DMS153 treated with DMSO at 0.1 percent for 48 hours (cell line): ENCODE data around the gene RNF130.

Experiments
- DNase-seq: peaks from one replicate; lab custom pipeline; 2025; ENCODE audit not compliant: unreplicated experiment; lab: John Stamatoyannopoulos, UW

RNF130 gene

GRCh38 chr5:180086816-180087399, 15.3 kb upstream of the RNF130 start:
- DNase-seq = no peak

GRCh38 chr5:180085837-180086236, 14.3 kb upstream of the RNF130 start:
- no peak for DNase-seq

- peak; percentile 21 for DNase-seq
Observed at GRCh38 chr5:180084638-180085561, 13.3 kb upstream of the RNF130 start.

- DNase-seq = no peak
Observed at GRCh38 chr5:180083529-180084060, 12.0 kb upstream of the RNF130 start.

GRCh38 chr5:180082633-180083420, 11.3 kb upstream of the RNF130 start:
- DNase-seq = no peak

- no peak for DNase-seq
Observed at GRCh38 chr5:180081481-180081880, 9.9 kb upstream of the RNF130 start.

DNA sequence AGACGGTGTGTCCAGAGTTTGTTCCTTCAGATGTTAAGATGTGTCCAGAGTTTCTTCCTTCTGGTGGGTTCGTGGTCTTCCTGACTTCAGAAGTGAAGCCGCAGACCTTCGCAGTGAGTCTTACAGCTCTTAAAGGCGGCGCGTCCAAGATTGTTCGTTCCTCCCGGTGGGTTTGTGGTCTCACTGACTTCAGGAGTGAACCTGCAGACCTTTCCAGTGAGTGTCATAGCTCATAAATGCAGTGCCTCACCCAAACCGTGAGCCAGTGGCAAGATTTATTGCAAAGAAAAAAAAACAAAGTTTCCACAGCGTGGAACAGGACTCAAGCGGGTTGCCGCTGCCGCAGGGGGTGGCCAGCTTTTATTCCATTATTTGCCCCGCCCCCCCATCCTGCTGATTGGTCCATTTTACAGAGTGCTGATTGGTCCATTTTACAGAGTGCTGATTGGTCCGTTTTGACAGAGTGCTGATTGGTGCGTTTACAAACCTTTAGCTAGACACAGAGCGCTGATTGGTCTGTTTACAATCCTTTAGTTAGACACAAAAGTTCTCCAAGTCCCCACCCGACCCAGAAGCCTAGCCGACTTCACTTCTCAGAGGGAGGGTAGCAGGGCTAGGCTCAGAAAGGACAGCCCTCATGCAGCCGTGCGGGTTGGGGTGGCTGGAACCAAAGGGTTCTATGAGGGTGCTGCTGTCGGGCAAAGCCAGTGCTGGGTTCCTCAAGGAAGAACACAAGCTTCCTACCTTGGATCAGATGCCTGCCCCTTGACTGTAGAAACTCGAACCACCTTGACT, 9.1 kb upstream of the RNF130 start:
- DNase-seq = no peak

DNA sequence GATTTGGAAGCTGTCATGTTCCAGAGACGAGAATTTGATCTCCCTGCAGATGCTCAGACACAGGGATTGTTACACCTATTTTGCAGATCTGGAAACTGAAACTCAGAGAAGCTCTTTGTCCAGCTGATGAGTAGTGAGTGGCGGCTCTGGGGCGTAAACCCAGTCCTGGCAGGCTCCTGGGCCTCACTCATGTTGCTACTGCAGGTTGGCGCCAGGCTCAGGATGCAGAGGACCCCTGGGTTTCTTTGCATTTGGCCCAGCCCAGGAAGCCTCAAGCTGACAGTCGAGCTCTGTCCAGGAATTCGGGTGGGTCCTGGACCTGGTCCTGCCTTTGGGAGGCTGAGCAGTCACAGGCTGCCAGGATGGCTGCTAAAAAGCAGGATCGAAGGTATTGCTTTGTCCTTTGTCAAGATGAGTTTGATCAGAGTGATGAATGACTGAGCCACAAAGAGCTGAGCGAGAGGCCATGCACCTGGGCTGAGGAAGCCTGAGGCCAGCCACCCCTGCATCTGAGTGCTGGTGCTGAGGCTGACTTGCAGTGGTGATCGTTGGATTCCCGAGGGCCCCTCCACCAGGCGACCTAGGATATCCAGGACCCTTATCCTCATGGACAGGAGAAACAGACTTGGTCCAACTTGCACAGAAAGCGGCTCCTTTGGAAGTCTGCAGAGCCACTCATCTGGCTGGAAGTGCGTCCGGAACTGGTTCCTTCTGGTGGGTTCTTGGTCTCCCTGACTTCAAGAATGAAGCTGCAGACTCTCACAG, 8.3 kb upstream of the RNF130 start:
- DNase-seq = no peak

DNA sequence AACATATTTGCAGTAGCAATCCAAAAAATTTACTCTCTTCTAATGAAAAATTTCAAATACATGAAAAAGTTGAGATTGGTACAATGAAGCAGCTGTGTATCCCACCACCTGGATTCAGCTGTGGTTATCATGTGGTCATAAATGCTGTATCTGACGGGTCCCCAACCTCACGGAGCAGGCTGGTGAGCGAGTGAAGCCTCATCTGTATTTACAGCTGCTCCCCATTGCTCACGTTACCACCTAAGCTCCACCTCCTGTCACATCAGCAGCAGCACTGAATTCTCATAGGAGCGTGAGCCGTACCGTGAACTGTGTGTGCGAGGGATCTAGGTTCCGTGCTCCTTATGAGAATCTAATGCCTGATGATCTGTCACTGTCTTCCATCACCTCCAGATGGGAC, 6.8 kb upstream of the RNF130 start:
- DNase-seq = no peak

DNA sequence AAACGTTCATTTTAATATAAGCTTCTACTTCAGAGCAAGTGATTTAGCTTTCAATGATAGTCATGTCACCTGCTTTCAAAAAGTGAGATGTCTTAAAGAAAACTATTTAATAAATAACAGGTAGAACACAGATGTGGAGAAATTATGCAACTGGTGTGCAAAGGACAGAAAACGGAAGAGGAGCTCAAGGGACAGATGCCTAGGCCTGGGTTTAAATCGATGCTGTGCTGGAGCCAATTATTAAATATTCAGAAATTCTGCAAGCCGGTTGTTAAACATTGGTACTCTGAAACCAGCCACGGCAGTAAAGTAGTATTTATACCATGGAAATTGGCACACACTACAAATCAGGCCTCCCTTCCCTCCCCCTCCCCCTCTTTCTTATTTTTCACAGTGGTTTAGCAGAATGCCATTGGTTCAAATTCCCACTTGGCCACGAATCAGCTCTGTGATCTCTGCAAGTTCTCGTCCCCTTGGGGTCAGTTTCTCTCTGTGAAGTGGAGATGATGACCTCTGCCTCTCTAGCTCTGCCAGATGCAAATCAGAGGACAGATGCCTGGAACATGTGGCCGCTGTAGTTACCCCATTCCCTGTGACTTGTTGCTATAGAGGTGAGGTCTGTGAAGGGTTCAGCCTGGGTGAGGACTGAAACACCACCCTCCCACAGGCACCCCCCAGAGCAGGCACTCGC, 6.2 kb upstream of the RNF130 start:
- no peak for DNase-seq

GRCh38 chr5:180075703-180076102, 4.1 kb upstream of the RNF130 start:
- DNase-seq = no peak

DNA sequence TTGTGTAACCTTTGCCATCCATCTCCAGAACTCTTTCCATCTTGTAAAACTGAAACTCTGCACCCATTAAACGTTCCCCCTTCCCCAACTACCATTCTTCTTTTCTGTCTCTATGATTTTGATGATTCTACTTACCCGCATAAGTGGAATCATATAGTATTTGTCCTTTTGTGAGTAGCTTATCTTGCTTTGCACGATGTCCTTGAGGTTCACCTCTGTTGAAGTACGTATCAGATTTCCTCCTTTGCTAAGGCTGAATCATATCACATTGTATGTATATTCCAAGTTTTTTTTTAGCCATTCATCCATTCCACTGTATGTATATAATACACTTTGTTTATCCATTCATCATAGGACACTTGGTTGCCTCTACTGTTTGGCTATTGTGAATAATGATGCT, 2.9 kb upstream of the RNF130 start:
- no peak for DNase-seq

DNA sequence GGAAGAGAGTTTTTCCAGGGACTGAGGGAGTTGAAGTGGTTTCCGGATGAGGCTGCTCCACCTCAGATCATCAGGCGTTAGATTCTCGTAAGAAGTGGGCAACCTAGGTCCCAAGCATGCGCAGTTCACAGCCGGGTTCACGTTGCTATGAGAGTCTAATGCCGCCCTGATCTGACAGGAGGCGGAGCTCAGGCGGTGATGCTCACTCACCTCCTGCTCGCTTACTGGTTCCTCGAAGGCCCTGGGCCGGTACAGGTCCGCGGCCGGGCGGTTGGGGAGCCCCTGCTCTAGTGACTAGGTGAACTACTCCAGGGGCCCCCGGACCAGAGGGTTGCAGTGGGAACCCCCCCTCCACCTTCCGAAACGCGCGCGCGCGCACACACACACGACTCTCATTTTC, 997 bp upstream of the RNF130 start:
- DNase-seq = no peak

- no peak for DNase-seq
Observed at GRCh38 chr5:180072256-180072548, 643 bp upstream of the RNF130 start.

- no peak for DNase-seq
Observed at GRCh38 chr5:180070756-180071530, 616 bp downstream of the RNF130 start.

GRCh38 chr5:180069589-180070247, 1.8 kb downstream of the RNF130 start:
- no peak for DNase-seq

DNA sequence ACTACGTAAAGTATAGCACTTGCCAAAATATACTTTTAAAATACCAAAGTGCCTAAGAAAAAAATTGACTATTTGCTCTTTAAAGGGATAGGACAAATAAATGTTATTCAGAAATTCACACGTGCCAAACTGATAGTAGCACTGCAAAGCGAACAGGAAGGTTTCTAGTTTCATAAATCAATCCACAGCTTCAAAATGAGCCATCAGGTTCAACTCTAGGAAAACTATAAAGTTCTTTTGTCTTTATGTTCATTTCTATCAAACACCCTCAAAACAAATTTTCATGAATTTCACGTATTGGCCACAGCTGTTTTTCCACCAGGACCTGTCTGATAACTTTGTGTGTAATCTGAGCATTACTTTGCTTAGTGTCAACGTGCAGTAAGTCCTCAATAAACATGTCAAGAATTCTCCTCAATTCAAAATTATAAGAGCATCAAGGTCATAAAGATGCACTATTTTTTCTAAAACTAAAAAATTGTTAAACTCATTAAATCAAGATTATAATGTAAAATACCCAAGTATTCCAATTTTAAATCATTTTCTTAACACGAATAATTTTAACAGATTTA, 3.0 kb downstream of the RNF130 start:
- DNase-seq = no peak

DNA sequence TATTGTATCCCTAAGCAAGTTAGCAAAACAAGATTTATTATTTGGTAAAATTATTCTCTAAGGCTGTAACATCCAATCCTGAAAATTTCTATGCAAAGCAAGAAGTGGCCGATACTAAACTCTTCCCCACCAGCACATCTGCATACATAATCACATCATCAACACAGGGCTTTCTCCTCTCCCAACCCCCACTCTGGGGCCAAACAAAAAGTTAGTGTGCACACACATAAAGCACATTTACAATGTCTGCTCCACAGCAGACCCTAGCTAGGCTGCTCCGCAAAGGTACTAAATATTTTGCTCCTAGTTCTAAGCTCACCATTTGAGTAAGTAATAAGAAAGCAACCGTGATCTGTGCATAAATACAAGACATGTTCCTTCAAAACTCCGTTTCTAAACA, 3.6 kb downstream of the RNF130 start:
- DNase-seq = no peak
